A549 (cell line): Measurements from ENCODE around the gene CRYBG3. TPM values are rescaled to one million over a fixed set of nuclear protein-coding genes. Genes with fewer than 3 reads are reported as not detected.

Source experiments
- ATAC-seq, 2 experiments: fragments of 200-7000 bp in 1 of 2; fragments of >200 bp in 1 of 2; cut with Nextera tagmentation in 1 of 2; cut with Tn5 transposase in 1 of 2; 3 replicates each; pipeline versions ENCODE4 v1.8.0 to v1.9.1; 2018 to 2020; ENCODE audit warnings: mild to moderate bottlenecking in 1 of 2, moderate library complexity in 1 of 2
- CTCF ChIA-PET: fragments of 300-600 bp; sonication (Branson Sonifier 250); formaldehyde crosslinking; extraction: SDS; loops from one replicate; lab custom pipeline; 2021; ENCODE audit warnings: antibody characterized with exemption, inconsistent platforms; lab: Yijun Ruan, JAX
- POLR2A ChIA-PET: fragments of 350-600 bp; formaldehyde crosslinking; extraction: SDS; loops from one replicate; lab custom pipeline; 2021; ENCODE audit warnings: antibody characterized with exemption, inconsistent platforms; lab: Yijun Ruan, JAX
- DNase-seq, 2 experiments: peaks; one replicate each; pipeline versions ENCODE4 v3.0.0 to v3.0.0-alpha.2; 2011 to 2016; ENCODE audit warnings: low read depth in 1 of 2, low spot score in 1 of 2
- FAIRE-seq: peaks from 2 replicates; lab custom pipeline; 2011; peaks lifted over from hg19 to GRCh38; lab: Jason Lieb, UNC
- H3K27ac ChIP-seq, 2 experiments: fragments of >200 bp; sonication (Bioruptor Twin); formaldehyde crosslinking; 3 replicates each; pipeline ENCODE4 v1.5.1; 2016 to 2017
- H3K4me1 ChIP-seq: fragments of >200 bp; sonication (Bioruptor Twin); formaldehyde crosslinking; 3 replicates; pipeline ENCODE4 v1.6.1; 2016
- H3K4me2 ChIP-seq: fragments of >200 bp; sonication (Bioruptor Twin); formaldehyde crosslinking; 3 replicates; pipeline ENCODE4 v1.6.1; 2016
- H3K4me3 ChIP-seq: fragments of >200 bp; sonication (Bioruptor Twin); formaldehyde crosslinking; 3 replicates; pipeline ENCODE4 v1.5.1; 2016
- H3K9me3 ChIP-seq: fragments of >200 bp; sonication (Bioruptor Twin); formaldehyde crosslinking; 3 replicates; pipeline ENCODE4 v1.6.1; 2016
- BCL3 ChIP-seq: fragments of >200 bp; sonication (Bioruptor Twin); formaldehyde crosslinking; IDR thresholded peaks from 3 replicates; pipeline ENCODE4 v1.6.1; 2016
- BHLHE40 ChIP-seq: IDR thresholded peaks from 2 replicates; pipeline ENCODE4 v1.6.1; 2012; ENCODE audit warnings: low read depth, low read length, inconsistent platforms
- CHD2 ChIP-seq: fragments of 150-350 bp; IDR thresholded peaks from 2 replicates; pipeline ENCODE4 v1.6.1; 2014; ENCODE audit warnings: low read length; ENCODE audit not compliant: partially characterized antibody
- CHD4 ChIP-seq: fragments of 200-600 bp; sonication (generic); IDR thresholded peaks from 2 replicates; pipeline ENCODE4 v1.6.1; 2016; ENCODE audit warnings: antibody characterized with exemption, mild to moderate bottlenecking, borderline replicate concordance
- ELK1 ChIP-seq: fragments of 150-350 bp; IDR thresholded peaks from 2 replicates; pipeline ENCODE4 v1.6.1; 2014; ENCODE audit warnings: low read depth, mild to moderate bottlenecking, low read length
- EP300 ChIP-seq, 2 experiments: fragments of >200 bp; sonication (Bioruptor Twin); formaldehyde crosslinking; IDR thresholded peaks; 2 replicates in 1 of 2; 3 replicates in 1 of 2; pipeline ENCODE4 v1.6.1; 2016 to 2017
- ESRRA ChIP-seq: fragments of 150-350 bp; IDR thresholded peaks from 2 replicates; pipeline ENCODE4 v1.6.1; 2014; ENCODE audit warnings: mild to moderate bottlenecking, low read length, borderline replicate concordance
- FOXS1 ChIP-seq: fragments of 250-450 bp; sonication (Bioruptor Pico); IDR thresholded peaks from 2 replicates; pipeline ENCODE4 v1.5.0; 2020; ENCODE audit warnings: mild to moderate bottlenecking, moderate library complexity
- GATA3 ChIP-seq: IDR thresholded peaks from 2 replicates; pipeline ENCODE4 v1.6.1; 2012; ENCODE audit warnings: borderline replicate concordance
- HEYL ChIP-seq: fragments of 250-450 bp; sonication (Bioruptor Pico); IDR thresholded peaks from 2 replicates; pipeline ENCODE4 v1.8.0; 2021; ENCODE audit warnings: mild to moderate bottlenecking, moderate library complexity
- HOXB13 ChIP-seq: fragments of 250-450 bp; sonication (Bioruptor Pico); IDR thresholded peaks from 2 replicates; pipeline ENCODE4 v1.5.0; 2020; ENCODE audit warnings: low read depth, mild to moderate bottlenecking, moderate library complexity
- JUN ChIP-seq, 2 experiments: fragments of >200 bp; sonication (Bioruptor Twin); formaldehyde crosslinking; IDR thresholded peaks; 2 replicates in 1 of 2; 3 replicates in 1 of 2; pipeline ENCODE4 v1.6.1; 2016 to 2017
- JUNB ChIP-seq: fragments of >200 bp; sonication (Bioruptor Twin); formaldehyde crosslinking; IDR thresholded peaks from 2 replicates; pipeline ENCODE4 v1.6.1; 2016
- KDM5A ChIP-seq: fragments of 200-600 bp; sonication (generic); IDR thresholded peaks from 2 replicates; pipeline ENCODE4 v1.6.1; 2016; ENCODE audit warnings: antibody characterized with exemption, mild to moderate bottlenecking
- MAFK ChIP-seq: fragments of 450-650 bp; IDR thresholded peaks from 2 replicates; pipeline ENCODE4 v1.6.1; 2014; ENCODE audit not compliant: partially characterized antibody
- MAX ChIP-seq: IDR thresholded peaks from 2 replicates; pipeline ENCODE4 v1.6.1; 2012
- MAZ ChIP-seq: fragments of 150-350 bp; IDR thresholded peaks from 2 replicates; pipeline ENCODE4 v1.6.1; 2014; ENCODE audit warnings: antibody characterized with exemption, low read depth, low read length, borderline replicate concordance
- NPAS2 ChIP-seq: fragments of 250-450 bp; sonication (Bioruptor Pico); IDR thresholded peaks from 2 replicates; pipeline ENCODE4 v1.8.0; 2022; ENCODE audit warnings: mild to moderate bottlenecking, moderate library complexity, borderline replicate concordance
- NR3C1 ChIP-seq: fragments of >200 bp; sonication (Bioruptor Twin); formaldehyde crosslinking; IDR thresholded peaks from 3 replicates; pipeline ENCODE4 v1.6.1; 2017
- PBX3 ChIP-seq: IDR thresholded peaks from 2 replicates; pipeline ENCODE4 v1.6.1; 2012
- PHF8 ChIP-seq: fragments of 200-600 bp; sonication (generic); IDR thresholded peaks from 2 replicates; pipeline ENCODE4 v1.6.1; 2016; ENCODE audit warnings: low read depth, mild to moderate bottlenecking, antibody characterized with exemption, moderate library complexity, borderline replicate concordance
- POLR2A ChIP-seq: IDR thresholded peaks from 2 replicates; pipeline ENCODE4 v1.6.1; 2012; ENCODE audit warnings: mild to moderate bottlenecking, low read length
- POLR2AphosphoS2 ChIP-seq: conservative IDR thresholded peaks from 2 replicates; pipeline ENCODE4 v1.6.1; 2012; ENCODE audit warnings: low read length, improper control_type of control experiment, inconsistent platforms
- RAD21 ChIP-seq, 2 experiments: fragments of >200 bp in 1 of 2; sonication (Bioruptor Twin) in 1 of 2; formaldehyde crosslinking in 1 of 2; IDR thresholded peaks in 1 of 2; conservative IDR thresholded peaks in 1 of 2; 2 replicates in 1 of 2; 3 replicates in 1 of 2; pipeline ENCODE4 v1.6.1; 2012 to 2018; ENCODE audit warnings: inconsistent platforms in 1 of 2
- RCOR1 ChIP-seq: fragments of 150-350 bp; IDR thresholded peaks from 2 replicates; pipeline ENCODE4 v1.6.1; 2014; ENCODE audit warnings: antibody characterized with exemption, low read length, low read depth
- RNF2 ChIP-seq: fragments of 200-600 bp; sonication (generic); IDR thresholded peaks from 2 replicates; pipeline ENCODE4 v1.6.1; 2016; ENCODE audit warnings: low read depth, mild to moderate bottlenecking, antibody characterized with exemption, moderate library complexity, borderline replicate concordance
- SREBF2 ChIP-seq: fragments of 450-650 bp; IDR thresholded peaks from 2 replicates; pipeline ENCODE4 v1.6.1; 2014; ENCODE audit warnings: mild to moderate bottlenecking, moderate library complexity
- TFCP2L1 ChIP-seq: fragments of 250-450 bp; sonication (Bioruptor Pico); IDR thresholded peaks from 2 replicates; pipeline ENCODE4 v1.5.0; 2021; ENCODE audit warnings: mild to moderate bottlenecking
- TP53 ChIP-seq: fragments of 250-450 bp; sonication (Bioruptor Pico); IDR thresholded peaks from 2 replicates; pipeline ENCODE4 v1.5.0; 2021; ENCODE audit warnings: mild to moderate bottlenecking, moderate library complexity
- ZFP36 ChIP-seq: fragments of 450-650 bp; IDR thresholded peaks from 2 replicates; pipeline ENCODE4 v1.6.1; 2014; ENCODE audit warnings: borderline replicate concordance; ENCODE audit not compliant: partially characterized antibody
- ZNF302 ChIP-seq: fragments of 250-450 bp; sonication (Bioruptor Pico); IDR thresholded peaks from 2 replicates; pipeline ENCODE4 v1.9.0; 2021; ENCODE audit warnings: inconsistent platforms, mild to moderate bottlenecking, moderate library complexity
- WGBS: methylation state at CpG from one replicate; pipeline ENCODE4 v1.1.6; 2017; ENCODE audit errors: missing lambda C conversion rate; 5-methylcytosine and 5-hydroxymethylcytosine counted together
- polyA plus RNA-seq, 4 experiments: library from polyadenylated mRNA; depleted of rRNA in 3 of 4; stranded (reverse); fragments of >200 nt; fragmentation: RNase III in 1 of 4; extraction: RNeasy Plus Mini Kit Qiagen cat#74134 plus additional on column Dnase treatment in 1 of 4; gene quantifications; 2 replicates in 3 of 4; 3 replicates in 1 of 4; pipeline ENCODE4 v1.2.3, GENCODE V29; 2011 to 2017

CRYBG3 gene
- polyA plus RNA-seq, 2 of the 4 experiments (the other 2 are of a cell fraction): 3.6 to 8.7 TPM

GRCh38 chr3:97970956-97971620, 149.3 kb downstream of the CRYBG3 start:
- Histone ChIP-seq H3K4me3 (peak overlapping the region; percentile 64), H3K27ac (peak overlapping the region; percentile 84 to 95), H3K4me2 (peak overlapping the region; percentile 96), H3K4me1 (peaks cover 17% of the 10 kb centered on the region; the same call in 2 of the 3 replicates), H3K9me3 (no peaks in the 10 kb centered on the region)
- DNase-seq (no peak), FAIRE-seq (no peak), ATAC-seq (no peak)
- ChIA-PET CTCF (interaction anchor here (3.1 kb wide), 1 partner anchor 52 kb away, joined by 12 read pairs; no protein-coding TSS in a partner anchor), POLR2A (interaction anchor here (1.1 to 1.2 kb wide), 2 partner anchors 21 to 149 kb away, joined by 3 to 6 read pairs; partner anchors contain the start of gene CRYBG3)
- TF ChIP-seq POLR2A (no peak), BCL3 (no peak), MAZ (no peak), MAFK (no peak), JUNB (no peak), PHF8 (no peak)
- WGBS: 47% methylated on average over 9 of the region's 9 CpGs

GRCh38 chr3:97971679-97972567, 150.1 kb downstream of the CRYBG3 start, which contains the start of gene RIOX2:
RIOX2 (minus strand) TSS chr3:97972431; CDS start chr3:97967593, 4,838 bp downstream.
- H3K4me1 ChIP-seq: peaks cover 17% of the 10 kb centered on the region; the same call in 2 of the 3 replicates
- ATAC-seq: peak; percentile 97 to 98
- WGBS: under 1% methylated on average over 46 of the region's 82 CpGs
- H3K4me3 ChIP-seq: peak within 1 kb of the TSS; percentile 64
- CTCF ChIA-PET: interaction anchor here (3.1 kb wide), 1 partner anchor 51 kb away, joined by 12 read pairs; no protein-coding TSS in a partner anchor
- FAIRE-seq: no peak
- H3K4me2 ChIP-seq: peak within 1 kb of the TSS; percentile 96
- POLR2A ChIA-PET: interaction anchor here (1.1 to 1.2 kb wide), 2 partner anchors 22 to 150 kb away, joined by 3 to 6 read pairs; partner anchors contain the start of gene CRYBG3
- no peaks in the 10 kb centered on the region for H3K9me3 ChIP-seq
- H3K27ac ChIP-seq: peak within 1 kb of the TSS; percentile 84 to 95
- peak; percentile 64 to 79 for DNase-seq
- TF ChIP-seq KDM5A: no peak
- TF ChIP-seq MAX: peak; percentile 96
- no peak; the same call in 1 of the 2 replicates for TF ChIP-seq PHF8
- no peak for TF ChIP-seq ZNF302 (CRISPR knock-in tag)
- TF ChIP-seq NR3C1: no peak
- no peak for TF ChIP-seq CHD4
- no peak for TF ChIP-seq NPAS2 (CRISPR knock-in tag)
- TF ChIP-seq FOXS1 (CRISPR knock-in tag): no peak
- no peak for TF ChIP-seq HOXB13 (CRISPR knock-in tag)
- no peak for TF ChIP-seq RCOR1
- no peak for TF ChIP-seq PBX3
- peak; percentile 44 to 71; a peak in 1 of 5 replicates for TF ChIP-seq JUN (IDR thresholded peaks at IDR 0.05)
- TF ChIP-seq TP53 (CRISPR knock-in tag): no peak
- TF ChIP-seq ELK1: no peak
- no peak for TF ChIP-seq ZFP36
- no peak for TF ChIP-seq BHLHE40
- TF ChIP-seq CHD2: no peak
- no peak for TF ChIP-seq TFCP2L1 (CRISPR knock-in tag)
- no peak for TF ChIP-seq SREBF2
- no peak for TF ChIP-seq GATA3
- no peak for TF ChIP-seq HEYL
- no peak for TF ChIP-seq ESRRA
- no peak for TF ChIP-seq EP300 (IDR thresholded peaks at IDR 0.05)
- no peak for TF ChIP-seq RAD21 (conservative IDR thresholded peaks at IDR 0.05 in 1 of 2, IDR thresholded peaks at IDR 0.05 in 1 of 2)
- TF ChIP-seq POLR2AphosphoS2: no peak
- 0 out of 3 replicates have a peak, but pooled peaks have one; percentile 63 for TF ChIP-seq BCL3
- TF ChIP-seq RNF2: no peak
